Activated T-helper 17 cell treated with anti-CD3 and anti-CD28 coated beads, Interleukin-2, amount 50 U/mL, for 72 hours (primary cell): Measurements from ENCODE around the gene WDR13. TPM values are rescaled to one million over a fixed set of nuclear protein-coding genes. Genes with fewer than 3 reads are reported as not detected.
"Not testable (repeated sequence)": the region's sequence is repeated elsewhere in the genome, so short reads cannot be mapped to it uniquely, and the experiment has no call there.

Experiments used
- ATAC-seq: fragments of 150-1000 bp; cut with Tn5 transposase; replicated peaks from 2 replicates; pipeline ENCODE4 v1.10.0; 2021; ENCODE audit warnings: mild to moderate bottlenecking, moderate library complexity
- H3K27ac Mint-ChIP-seq: one replicate; pipeline ENCODE4 v1.8.0; 2022; ENCODE audit warnings: mixed read lengths
- H3K27me3 Mint-ChIP-seq: one replicate; pipeline ENCODE4 v1.8.0; 2022; ENCODE audit warnings: mixed read lengths
- H3K36me3 Mint-ChIP-seq: one replicate; pipeline ENCODE4 v1.8.0; 2022; ENCODE audit warnings: low read depth, mild to moderate bottlenecking, mixed read lengths
- H3K4me1 Mint-ChIP-seq: one replicate; pipeline ENCODE4 v1.8.0; 2022; ENCODE audit warnings: mixed read lengths
- H3K4me3 Mint-ChIP-seq: one replicate; pipeline ENCODE4 v1.8.0; 2022; ENCODE audit warnings: mild to moderate bottlenecking, mixed read lengths
- H3K9me3 Mint-ChIP-seq: one replicate; pipeline ENCODE4 v1.8.0; 2022; ENCODE audit warnings: mixed read lengths
- total RNA-seq, 2 donors: library from RNA; stranded (reverse); gene quantifications; one replicate each; pipeline ENCODE4 v1.2.3, GENCODE V29; 2022

Gene WDR13
- 10 to 100 TPM; 45.6 to 74.0 TPM for total RNA-seq

- peak; percentile 94 for ATAC-seq
- Mint-ChIP-seq H3K4me3 (peak within 1 kb of the TSS; percentile 93), H3K27ac (peak within 1 kb of the TSS; percentile 98), H3K27me3 (no peaks in the 10 kb centered on the region), H3K9me3 (no peaks in the 10 kb centered on the region), H3K4me1 (peaks cover 4% of the 10 kb centered on the region), H3K36me3 (peaks cover 26% of the 10 kb centered on the region)
These were observed at the start of gene WDR13 for GRCh38 chrX:48597353-48598264. TSS of gene WDR13 (plus strand) at chrX:48597492. CDS start at chrX:48597997, 505 bp downstream.

DNA sequence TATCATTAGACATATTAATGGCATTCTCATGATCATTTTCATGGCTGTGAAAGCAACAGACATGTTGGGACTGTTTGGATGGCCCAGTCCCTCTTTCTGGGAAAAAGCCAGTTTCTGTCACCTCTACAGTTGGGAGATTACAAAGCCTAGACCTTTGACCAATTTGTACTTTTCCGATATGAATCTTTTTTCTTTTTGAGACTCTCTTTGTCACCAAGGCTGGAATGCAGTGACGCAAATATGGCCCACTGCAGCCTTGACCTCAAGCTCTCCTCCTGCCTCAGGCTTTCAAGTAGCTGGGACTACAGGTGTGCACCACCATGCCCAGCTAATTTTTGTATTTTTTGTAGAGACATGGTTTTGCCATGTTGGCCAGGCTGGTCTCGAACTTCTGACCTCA, 48.4 kb upstream of the WDR13 start:
- Mint-ChIP-seq H3K27ac (no peak overlapping the region), H3K27me3 (no peaks in the 10 kb centered on the region), H3K36me3 (peaks cover 82% of the 10 kb centered on the region), H3K4me1 (no peaks in the 10 kb centered on the region), H3K9me3 (no peaks in the 10 kb centered on the region), H3K4me3 (no peak overlapping the region)
- no peak for ATAC-seq

DNA sequence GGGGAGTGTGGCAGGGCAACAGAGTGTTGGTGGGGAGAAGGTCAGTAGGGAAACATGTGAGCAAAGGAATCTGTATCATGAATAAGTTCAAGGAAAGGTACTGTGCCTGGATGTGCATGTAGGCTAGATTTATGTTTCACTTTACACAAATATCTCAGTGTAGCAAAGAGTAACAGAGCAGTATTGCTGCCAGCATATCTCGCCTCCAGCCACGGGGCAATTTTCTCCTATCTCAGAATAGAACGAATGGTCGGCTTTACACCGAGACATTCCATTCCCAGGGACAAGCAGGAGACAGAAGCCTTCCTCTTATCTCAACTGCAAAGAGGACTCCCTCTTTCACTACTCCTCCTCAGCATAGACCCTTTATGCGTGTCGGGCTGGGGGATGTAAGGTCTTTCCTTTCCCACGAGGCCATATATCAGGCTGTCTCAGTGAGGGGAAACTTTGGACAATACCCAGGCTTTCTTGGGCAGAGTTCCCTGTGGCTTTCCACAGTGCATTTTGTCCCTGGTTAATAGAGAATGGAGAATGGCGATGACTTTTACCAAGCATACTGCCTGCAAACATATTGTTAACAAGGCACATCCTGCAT, 41.5 kb upstream of the WDR13 start:
- not testable (repeated sequence) for H3K27ac Mint-ChIP-seq, H3K4me3 Mint-ChIP-seq, H3K27me3 Mint-ChIP-seq, H3K4me1 Mint-ChIP-seq, H3K9me3 Mint-ChIP-seq, ATAC-seq
- peaks cover 70% of the 10 kb centered on the region for H3K36me3 Mint-ChIP-seq

- no peak overlapping the region for H3K4me3 Mint-ChIP-seq
- H3K36me3 Mint-ChIP-seq, result peaks cover 61% of the 10 kb centered on the region
- peak; percentile 100 for ATAC-seq
- H3K9me3 Mint-ChIP-seq, result no peaks in the 10 kb centered on the region
- peak overlapping the region; percentile 82 for H3K27ac Mint-ChIP-seq
- no peaks in the 10 kb centered on the region for H3K4me1 Mint-ChIP-seq
- no peaks in the 10 kb centered on the region for H3K27me3 Mint-ChIP-seq
These were observed 39.0 kb upstream of the WDR13 start for GRCh38 chrX:48558271-48558670.

- ATAC-seq, result no peak
- peaks cover 56% of the 10 kb centered on the region for H3K36me3 Mint-ChIP-seq
- H3K27ac Mint-ChIP-seq, result no peak overlapping the region
- no peak overlapping the region for H3K4me3 Mint-ChIP-seq
- H3K4me1 Mint-ChIP-seq, result no peaks in the 10 kb centered on the region
- H3K27me3 Mint-ChIP-seq, result no peaks in the 10 kb centered on the region
- H3K9me3 Mint-ChIP-seq, result no peaks in the 10 kb centered on the region
These were observed 37.7 kb upstream of the WDR13 start for GRCh38 chrX:48559636-48560035.

GRCh38 chrX:48560056-48560455, 37.2 kb upstream of the WDR13 start:
- Mint-ChIP-seq H3K27me3 (no peaks in the 10 kb centered on the region), H3K4me3 (no peak overlapping the region), H3K27ac (no peak overlapping the region), H3K36me3 (peaks cover 51% of the 10 kb centered on the region), H3K4me1 (no peaks in the 10 kb centered on the region), H3K9me3 (no peaks in the 10 kb centered on the region)
- no peak for ATAC-seq

DNA sequence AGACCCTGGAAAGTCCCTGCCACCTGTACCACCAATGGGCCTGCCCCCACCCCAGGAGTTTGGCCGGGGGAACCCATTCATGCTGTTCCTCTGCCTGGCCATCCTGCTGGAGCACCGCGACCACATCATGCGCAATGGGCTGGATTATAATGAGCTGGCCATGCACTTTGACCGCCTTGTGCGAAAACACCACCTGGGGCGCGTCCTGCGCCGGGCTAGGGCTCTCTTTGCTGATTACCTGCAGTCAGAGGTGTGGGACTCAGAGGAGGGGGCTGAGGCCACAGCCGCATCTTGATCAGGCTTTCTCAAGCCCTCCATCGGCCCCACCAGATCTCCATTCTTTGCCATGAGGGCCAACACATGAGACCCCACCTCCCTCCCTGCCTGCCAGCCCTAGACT, 36.6 kb upstream of the WDR13 start:
- Mint-ChIP-seq H3K4me1 (no peaks in the 10 kb centered on the region), H3K36me3 (peaks cover 45% of the 10 kb centered on the region), H3K27me3 (no peaks in the 10 kb centered on the region), H3K4me3 (no peak overlapping the region), H3K9me3 (no peaks in the 10 kb centered on the region), H3K27ac (no peak overlapping the region)
- no peak for ATAC-seq

GRCh38 chrX:48569958-48570357, 27.3 kb upstream of the WDR13 start:
- peaks cover 5% of the 10 kb centered on the region for H3K4me1 Mint-ChIP-seq
- no peaks in the 10 kb centered on the region for H3K27me3 Mint-ChIP-seq
- peak; percentile 75 for ATAC-seq
- peaks cover 13% of the 10 kb centered on the region for H3K36me3 Mint-ChIP-seq
- H3K9me3 Mint-ChIP-seq, result no peaks in the 10 kb centered on the region
- no peak overlapping the region for H3K4me3 Mint-ChIP-seq
- no peak overlapping the region for H3K27ac Mint-ChIP-seq

- H3K9me3 Mint-ChIP-seq, result no peaks in the 10 kb centered on the region
These were observed 23.5 kb upstream of the WDR13 start for GRCh38 chrX:48573690-48574269.

DNA sequence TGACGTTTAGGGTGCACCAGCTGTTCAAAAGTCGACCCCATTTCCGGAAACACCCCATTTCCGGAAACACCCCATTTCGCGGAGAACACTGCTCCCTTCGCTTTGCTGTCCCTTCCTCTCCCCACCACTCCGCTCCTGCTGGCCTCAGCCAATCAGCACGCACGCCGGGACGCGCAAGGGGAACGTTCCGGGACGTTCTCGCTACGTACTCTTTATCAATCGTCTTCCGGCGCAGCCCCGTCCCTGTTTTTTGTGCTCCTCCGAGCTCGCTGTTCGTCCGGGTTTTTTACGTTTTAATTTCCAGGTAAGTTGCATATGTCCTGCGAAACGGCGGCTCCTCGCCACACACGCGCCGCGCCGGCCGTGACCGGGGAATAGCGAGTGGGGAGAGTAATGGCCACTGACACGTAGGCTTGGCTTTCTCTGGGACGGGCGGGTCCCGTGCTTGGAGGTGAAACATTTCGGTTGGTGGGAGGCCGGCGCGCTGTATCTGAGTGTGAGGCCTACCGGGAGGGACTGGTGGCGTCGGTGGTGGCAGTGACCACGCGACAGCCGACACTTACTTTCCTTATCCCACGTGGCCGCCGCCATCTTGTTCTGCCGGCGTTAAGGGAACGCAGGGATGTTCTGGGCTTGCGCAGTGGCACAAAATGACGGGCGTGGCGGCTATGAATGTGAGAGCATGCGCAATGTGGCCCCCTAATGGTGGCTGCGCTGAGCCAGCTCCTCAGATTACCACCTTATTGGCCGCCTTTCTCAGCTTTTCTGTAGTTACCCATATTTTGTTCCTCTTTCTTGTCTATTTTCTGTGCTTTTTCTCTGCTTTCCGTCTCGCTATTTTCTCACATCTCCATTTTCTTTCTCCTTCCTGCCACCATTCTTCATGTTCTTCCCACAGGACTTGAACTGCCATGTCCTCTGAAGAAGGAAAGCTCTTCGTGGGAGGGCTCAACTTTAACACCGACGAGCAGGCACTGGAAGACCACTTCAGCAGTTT, 22.7 kb upstream of the WDR13 start, which contains the start of gene RBM3:
TSS of gene RBM3 (plus strand) at position 215 of the 997 bp plus-strand sequence. CDS start at position 912, 697 bp downstream.
- peak within 1 kb of the TSS; percentile 99 for H3K27ac Mint-ChIP-seq
- peak within 1 kb of the TSS; percentile 98 for H3K4me3 Mint-ChIP-seq
- no peaks in the 10 kb centered on the region for H3K27me3 Mint-ChIP-seq
- H3K9me3 Mint-ChIP-seq, result no peaks in the 10 kb centered on the region
- peaks cover 11% of the 10 kb centered on the region for H3K4me1 Mint-ChIP-seq
- peaks cover 59% of the 10 kb centered on the region for H3K36me3 Mint-ChIP-seq
- ATAC-seq, result peak; percentile 91

More at GRCh38 chrX:48573690-48574269, 23.5 kb upstream of the WDR13 start:
- peaks cover 7% of the 10 kb centered on the region for H3K4me1 Mint-ChIP-seq
- H3K27me3 Mint-ChIP-seq, result no peaks in the 10 kb centered on the region
- ATAC-seq, result peak; percentile 8
- peak overlapping the region; percentile 98 for H3K4me3 Mint-ChIP-seq
- H3K27ac Mint-ChIP-seq, result peak overlapping the region; percentile 99
- H3K36me3 Mint-ChIP-seq, result peaks cover 52% of the 10 kb centered on the region

GRCh38 chrX:48575642-48576041, 21.6 kb upstream of the WDR13 start:
- no peaks in the 10 kb centered on the region for H3K27me3 Mint-ChIP-seq
- ATAC-seq, result no peak
- peaks cover 64% of the 10 kb centered on the region for H3K36me3 Mint-ChIP-seq
- H3K4me3 Mint-ChIP-seq, result peak overlapping the region; percentile 98
- H3K9me3 Mint-ChIP-seq, result no peaks in the 10 kb centered on the region
- peaks cover 15% of the 10 kb centered on the region for H3K4me1 Mint-ChIP-seq
- peak overlapping the region; percentile 99 for H3K27ac Mint-ChIP-seq

GRCh38 chrX:48576108-48576507, 21.2 kb upstream of the WDR13 start:
- H3K36me3 Mint-ChIP-seq, result peaks cover 64% of the 10 kb centered on the region
- ATAC-seq, result no peak
- no peaks in the 10 kb centered on the region for H3K27me3 Mint-ChIP-seq
- peak overlapping the region; percentile 98 for H3K4me3 Mint-ChIP-seq
- H3K9me3 Mint-ChIP-seq, result no peaks in the 10 kb centered on the region
- H3K27ac Mint-ChIP-seq, result peak overlapping the region; percentile 99
- H3K4me1 Mint-ChIP-seq, result peaks cover 15% of the 10 kb centered on the region

DNA sequence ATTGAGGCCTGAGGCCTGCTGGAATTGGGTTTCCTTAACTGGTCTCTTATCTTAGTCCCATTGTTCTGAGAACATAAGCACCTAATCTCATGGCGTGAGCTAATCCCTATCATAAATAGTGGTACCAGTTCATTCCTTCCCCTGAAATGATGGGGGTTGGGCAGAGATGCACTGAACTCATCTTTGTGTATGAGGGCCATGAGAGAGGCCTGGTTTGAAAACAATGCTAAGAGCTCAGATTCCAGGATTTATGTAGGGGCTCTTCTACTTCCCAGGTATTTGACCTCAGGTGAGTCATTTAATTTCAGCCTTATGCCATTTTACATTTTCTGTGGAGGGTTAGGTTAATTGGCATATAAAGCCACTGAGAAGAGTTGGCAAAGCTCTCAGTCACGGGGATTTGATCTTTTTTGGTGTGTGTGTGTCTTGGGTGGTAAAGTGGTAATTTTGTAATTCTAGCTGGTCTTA, 18.6 kb upstream of the WDR13 start:
- no peak for ATAC-seq
- Mint-ChIP-seq H3K9me3 (no peaks in the 10 kb centered on the region), H3K4me3 (no peak overlapping the region), H3K27me3 (no peaks in the 10 kb centered on the region), H3K36me3 (peaks cover 63% of the 10 kb centered on the region), H3K4me1 (peaks cover 15% of the 10 kb centered on the region), H3K27ac (no peak overlapping the region)
